Astrocyte of the cerebellum (primary cell): ENCODE results near the gene PRKCA.

Source experiments
- DNase-seq: peaks from one replicate; pipeline ENCODE4 v3.0.0-alpha.2; 2011; ENCODE audit warnings: low read depth
- H3K4me3 ChIP-seq: 2 replicates; pipeline ENCODE4 v1.5.1; 2011; ENCODE audit warnings: mild to moderate bottlenecking, low read depth, low read length, moderate library complexity
- CTCF ChIP-seq: IDR thresholded peaks from 2 replicates; pipeline ENCODE4 v1.5.1; 2012; ENCODE audit warnings: low read length, low read depth, moderate library complexity, mild to moderate bottlenecking; ENCODE audit errors: missing control alignments
- in situ Hi-C: cut with HindIII; loops from 2 replicates; pipeline ENCODE4 v1.10.0; 2017; ENCODE audit warnings: low sequenced_read_pairs

The PRKCA gene

GRCh38 chr17:66782851-66783250 is 480.4 kb downstream of the PRKCA start:
- in situ Hi-C loops, result no loop called here
- H3K4me3 ChIP-seq, result no peak overlapping the region
- no peak for DNase-seq
- no peak for TF ChIP-seq CTCF

GRCh38 chr17:66783656-66784381 is 481.4 kb downstream of the PRKCA start:
- no peak for TF ChIP-seq CTCF
- DNase-seq, result no peak
- in situ Hi-C loops, result no loop called here
- no peak overlapping the region for H3K4me3 ChIP-seq

- in situ Hi-C loops, result no loop called here
- H3K4me3 ChIP-seq, result no peak overlapping the region
- TF ChIP-seq CTCF, result no peak
- DNase-seq, result no peak
These were observed 482.4 kb downstream of the PRKCA start for GRCh38 chr17:66784621-66785364.

GRCh38 chr17:66786107-66786506 is 483.7 kb downstream of the PRKCA start:
- in situ Hi-C loops, result no loop called here
- DNase-seq, result no peak
- TF ChIP-seq CTCF, result no peak
- no peak overlapping the region for H3K4me3 ChIP-seq

- in situ Hi-C loops, result no loop called here
- TF ChIP-seq CTCF, result no peak
- DNase-seq, result no peak
- H3K4me3 ChIP-seq, result no peak overlapping the region
These were observed 485.5 kb downstream of the PRKCA start for GRCh38 chr17:66787914-66788313.

GRCh38 chr17:66789093-66789492 is 486.7 kb downstream of the PRKCA start:
- no peak for TF ChIP-seq CTCF
- no peak overlapping the region for H3K4me3 ChIP-seq
- in situ Hi-C loops, result no loop called here
- DNase-seq, result no peak
